Spleen (tissue), 11 donors: ENCODE measurements around the gene KIF5C. TPM values are rescaled to one million over a fixed set of nuclear protein-coding genes. Genes with fewer than 3 reads are reported as not detected.

Source experiments
- DNase-seq: peaks from one replicate; pipeline ENCODE4 v3.0.0-alpha.2; 2020
- H3K27ac ChIP-seq, 8 donors: fragments of 200-600 bp; sonication (generic) in 7 of 8; 1 replicate in 4 of 8; 2 replicates in 4 of 8; pipeline versions ENCODE4 v1.5.0 to v1.8.0; 2016 to 2021; ENCODE audit warnings: inconsistent platforms in 4 of 8, mild to moderate bottlenecking in 4 of 8, moderate library complexity in 1 of 8
- H3K27me3 ChIP-seq, 7 donors: fragments of 200-600 bp; sonication (generic) in 6 of 7; replicated peaks in 1 of 7; 1 replicate in 4 of 7; 2 replicates in 3 of 7; pipeline versions ENCODE4 v1.5.0 to v1.8.0; 2016 to 2021; ENCODE audit warnings: inconsistent platforms in 3 of 7, mild to moderate bottlenecking in 1 of 7
- H3K36me3 ChIP-seq, 6 donors: fragments of 200-600 bp; sonication (generic) in 5 of 6; 1 replicate in 4 of 6; 2 replicates in 2 of 6; pipeline versions ENCODE4 v1.5.0 to v1.8.0; 2016 to 2021; ENCODE audit warnings: inconsistent platforms in 2 of 6
- H3K4me1 ChIP-seq, 6 donors: fragments of 200-600 bp; sonication (generic) in 5 of 6; 1 replicate in 3 of 6; 2 replicates in 3 of 6; pipeline versions ENCODE4 v1.5.0 to v1.8.0; 2016 to 2021; ENCODE audit warnings: inconsistent platforms in 3 of 6
- H3K4me3 ChIP-seq, 8 donors: fragments of 200-600 bp; sonication (generic) in 7 of 8; 1 replicate in 4 of 8; 2 replicates in 4 of 8; pipeline versions ENCODE4 v1.5.0 to v1.8.0; 2016 to 2021; ENCODE audit warnings: inconsistent platforms in 4 of 8, mild to moderate bottlenecking in 4 of 8, moderate library complexity in 2 of 8
- H3K9me3 ChIP-seq, 8 donors: fragments of 200-600 bp; sonication (generic) in 7 of 8; 1 replicate in 4 of 8; 2 replicates in 4 of 8; pipeline versions ENCODE4 v1.5.0 to v1.8.0; 2016 to 2021; ENCODE audit warnings: inconsistent platforms in 4 of 8
- POLR2A ChIP-seq, 3 donors: fragments of 450-650 bp; IDR thresholded peaks; one replicate each; pipeline ENCODE4 v1.5.1; 2017; ENCODE audit warnings: antibody characterized with exemption in 3 of 3, mild to moderate bottlenecking in 1 of 3
- POLR2AphosphoS5 ChIP-seq, 3 donors: sonication (generic); formaldehyde crosslinking; IDR thresholded peaks; one replicate each; pipeline ENCODE4 v1.5.1; 2017; ENCODE audit warnings: antibody characterized with exemption in 3 of 3
- WGBS, 5 donors: extraction: QIAGEN DNeasy Blood & Tissue Kit in 3 of 5; methylation state at CpG; one replicate each; pipeline versions ENCODE4 v1.1.5 to v1.1.7; 2013 to 2018; 5-methylcytosine and 5-hydroxymethylcytosine counted together
- intact Hi-C: fragments of 100-400 bp; cut with DNase I; formaldehyde crosslinking; loops from one replicate; pipeline ENCODE4 v1.15.0; 2023; ENCODE audit warnings: low total_unique reads
- polyA plus RNA-seq, 3 donors: library from polyadenylated mRNA; stranded (reverse); fragments of 200-250 nt; gene quantifications; one replicate each; pipeline ENCODE4 v1.2.1, GENCODE V29; 2013
- total RNA-seq, 7 donors: library from RNA; depleted of rRNA in 3 of 7; stranded (reverse); fragments of >200 nt in 3 of 7; fragmentation: NEBNext Ultra II Directional in 4 of 7; extraction: Animal tissue kit (Norgen Biotek cat#: 25700) in 4 of 7; gene quantifications; one replicate each; pipeline versions ENCODE4 v1.1.0 to v1.2.1, GENCODE V29; 2016 to 2021
- TF ChIP-seq, protein P1 (sequence below), 11 experiments: fragments of 200-600 bp in 7 of 11; fragments of 450-650 bp in 4 of 11; sonication (generic) in 4 of 11; IDR thresholded peaks in 8 of 11; conservative IDR thresholded peaks in 3 of 11; 1 replicate in 7 of 11; 2 replicates in 4 of 11; pipeline versions ENCODE4 v1.4.0 to v1.8.0; 2016 to 2021; ENCODE audit warnings: antibody characterized with exemption in 11 of 11, inconsistent platforms in 4 of 11, mild to moderate bottlenecking in 1 of 11
- donor health status: healthy with polysubstance abuse.
- donor health status: DM: no; HTN: no; CAD: no; lungs with moderate emphysema.
- donor health status: DM: no; HTN: no; CAD: no.
- donor health status: Bipolar disorder and iron deficiency.
- donor health status: healthy.
- donor health status: DM: no; HTN: no; CAD: no.
- donor health status: DM: yes; HTN: yes; CAD: no.

The KIF5C gene
- total and polyA plus RNA-seq, 10 donors, result 0.61 to 8.3 (median 4.3) TPM

DNA sequence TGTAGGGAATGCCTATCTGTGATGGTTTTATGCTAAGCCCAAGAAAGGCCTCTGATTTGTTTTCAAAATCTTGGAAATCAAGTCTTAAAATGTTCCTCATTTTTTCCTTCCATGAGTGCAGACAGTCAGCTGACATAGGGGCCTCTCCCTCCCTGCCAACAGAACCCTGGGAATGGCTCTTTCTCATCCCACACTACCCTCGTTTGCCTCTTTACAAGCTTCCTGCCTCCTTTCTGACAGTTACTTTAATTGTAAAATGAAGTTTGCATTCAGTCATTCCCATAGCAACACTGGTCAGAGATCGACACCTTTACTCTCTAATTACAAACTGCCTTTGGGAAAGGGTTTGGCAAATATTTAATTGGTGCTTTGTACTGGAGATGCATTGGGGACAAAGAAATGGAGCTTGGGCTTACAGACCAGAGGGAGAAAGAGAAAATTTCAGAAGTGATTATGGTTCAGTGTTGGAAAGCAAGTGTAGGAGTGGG, 25.4 kb downstream of the KIF5C start:
- H3K27ac ChIP-seq, result no peak overlapping the region
- H3K4me3 ChIP-seq, result no peak overlapping the region
- no peaks in the 10 kb centered on the region for H3K9me3 ChIP-seq
- no peak for TF ChIP-seq POLR2AphosphoS5 (IDR thresholded peaks at IDR 0.05)
- no peak for TF ChIP-seq POLR2A (IDR thresholded peaks at IDR 0.05)
- TF ChIP-seq, protein P1, sequence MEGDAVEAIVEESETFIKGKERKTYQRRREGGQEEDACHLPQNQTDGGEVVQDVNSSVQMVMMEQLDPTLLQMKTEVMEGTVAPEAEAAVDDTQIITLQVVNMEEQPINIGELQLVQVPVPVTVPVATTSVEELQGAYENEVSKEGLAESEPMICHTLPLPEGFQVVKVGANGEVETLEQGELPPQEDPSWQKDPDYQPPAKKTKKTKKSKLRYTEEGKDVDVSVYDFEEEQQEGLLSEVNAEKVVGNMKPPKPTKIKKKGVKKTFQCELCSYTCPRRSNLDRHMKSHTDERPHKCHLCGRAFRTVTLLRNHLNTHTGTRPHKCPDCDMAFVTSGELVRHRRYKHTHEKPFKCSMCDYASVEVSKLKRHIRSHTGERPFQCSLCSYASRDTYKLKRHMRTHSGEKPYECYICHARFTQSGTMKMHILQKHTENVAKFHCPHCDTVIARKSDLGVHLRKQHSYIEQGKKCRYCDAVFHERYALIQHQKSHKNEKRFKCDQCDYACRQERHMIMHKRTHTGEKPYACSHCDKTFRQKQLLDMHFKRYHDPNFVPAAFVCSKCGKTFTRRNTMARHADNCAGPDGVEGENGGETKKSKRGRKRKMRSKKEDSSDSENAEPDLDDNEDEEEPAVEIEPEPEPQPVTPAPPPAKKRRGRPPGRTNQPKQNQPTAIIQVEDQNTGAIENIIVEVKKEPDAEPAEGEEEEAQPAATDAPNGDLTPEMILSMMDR (IDR thresholded peaks at IDR 0.05 in 8 of 11, conservative IDR thresholded peaks at IDR 0.05 in 3 of 11), result no peak
- peaks cover 0 to 9% (median 0%) of the 10 kb centered on the region in 6 donors for H3K4me1 ChIP-seq
- intact Hi-C loops, result no loop called here
- 65 to 86% (median 67%) methylated on average over 2 of the region's 2 CpGs for WGBS, 5 donors
- no peak for DNase-seq
- peaks cover 0 to 5% (median 0%) of the 10 kb centered on the region in 7 donors for H3K27me3 ChIP-seq
- no peaks in the 10 kb centered on the region for H3K36me3 ChIP-seq

DNA sequence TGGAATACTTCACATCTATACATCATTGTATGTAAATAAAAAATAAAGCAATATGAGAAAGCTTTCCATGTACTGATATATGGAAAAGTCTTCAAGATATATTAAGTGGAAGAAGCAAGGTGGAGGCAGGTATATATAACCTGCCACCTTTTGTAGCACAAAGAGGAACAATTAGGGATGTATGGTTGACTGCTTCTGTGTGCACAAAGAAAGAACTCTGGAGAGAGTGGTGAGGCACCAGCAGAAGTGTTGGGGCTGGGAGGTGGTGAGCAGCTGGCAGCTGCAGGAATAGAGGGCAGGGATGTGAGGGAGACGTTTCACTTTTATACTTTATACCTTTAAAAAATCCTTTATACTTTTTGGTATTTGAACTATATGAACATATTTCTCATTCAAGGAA, 26.1 kb downstream of the KIF5C start:
- no peak overlapping the region for H3K4me3 ChIP-seq
- peaks cover 0 to 9% (median 0%) of the 10 kb centered on the region in 6 donors for H3K4me1 ChIP-seq
- 29 to 48% (median 46%) methylated on average over 1 of the region's 1 CpG for WGBS, 5 donors
- no peaks in the 10 kb centered on the region for H3K9me3 ChIP-seq
- TF ChIP-seq POLR2AphosphoS5 (IDR thresholded peaks at IDR 0.05) (no peak), POLR2A (IDR thresholded peaks at IDR 0.05) (no peak)
- TF ChIP-seq, protein P1 (IDR thresholded peaks at IDR 0.05 in 8 of 11, conservative IDR thresholded peaks at IDR 0.05 in 3 of 11), result no peak
- H3K36me3 ChIP-seq, result no peaks in the 10 kb centered on the region
- DNase-seq, result no peak
- H3K27ac ChIP-seq, result no peak overlapping the region
- intact Hi-C loops, result no loop called here
- no peaks in the 10 kb centered on the region for H3K27me3 ChIP-seq

DNA sequence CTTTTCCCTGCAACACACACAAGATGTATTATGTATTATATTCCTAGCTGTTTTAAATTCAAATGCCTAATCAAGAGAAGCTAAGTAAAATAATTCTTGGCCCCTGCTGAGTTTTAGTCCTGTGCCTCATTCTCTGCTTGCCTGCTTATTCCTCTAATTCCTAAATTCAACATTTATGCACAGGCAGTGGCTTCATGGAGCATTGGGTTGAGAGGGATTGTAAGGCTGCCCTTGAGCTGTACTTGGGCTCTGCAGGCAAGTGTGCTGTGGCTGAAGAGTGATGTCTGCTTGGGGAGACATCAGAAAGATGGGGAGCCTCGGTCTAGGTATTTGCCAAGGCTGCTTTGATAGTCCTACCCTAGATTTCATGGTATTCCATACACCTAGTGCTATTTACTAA, 27.8 kb downstream of the KIF5C start:
- Histone ChIP-seq H3K27me3 (no peaks in the 10 kb centered on the region), H3K36me3 (no peaks in the 10 kb centered on the region), H3K9me3 (peaks cover 0 to 9% (median 0%) of the 10 kb centered on the region in 8 donors), H3K4me3 (no peak overlapping the region), H3K27ac (no peak overlapping the region), H3K4me1 (peaks cover 0 to 9% (median 0%) of the 10 kb centered on the region in 6 donors)
- no peak for DNase-seq
- intact Hi-C loops, result no loop called here
- TF ChIP-seq, protein P1 (IDR thresholded peaks at IDR 0.05 in 8 of 11, conservative IDR thresholded peaks at IDR 0.05 in 3 of 11), result no peak
- TF ChIP-seq POLR2AphosphoS5 (IDR thresholded peaks at IDR 0.05) (no peak), POLR2A (IDR thresholded peaks at IDR 0.05) (no peak)
- 64 to 90% (median 83%) methylated on average over 1 of the region's 1 CpG for WGBS, 5 donors

DNA sequence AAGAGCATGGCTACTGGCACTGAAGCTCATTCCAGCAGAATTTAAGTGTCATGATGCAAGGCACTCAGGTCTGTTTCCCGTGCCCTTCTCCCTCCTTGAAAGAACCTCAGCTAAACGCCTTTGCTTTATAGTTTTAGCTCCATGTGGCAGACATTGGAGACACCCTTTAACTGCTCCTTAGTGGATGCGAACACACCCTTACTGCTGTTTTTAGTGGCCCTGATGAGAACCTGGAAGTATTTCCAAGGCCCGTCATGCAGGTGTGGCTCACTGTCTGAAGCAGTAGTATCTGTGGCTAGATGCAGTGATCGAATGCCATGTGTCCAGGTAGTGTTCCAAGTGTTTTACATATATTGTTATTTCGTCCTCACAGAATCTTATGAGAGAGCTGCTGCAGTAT, 28.3 kb downstream of the KIF5C start:
- no peaks in the 10 kb centered on the region for H3K36me3 ChIP-seq
- H3K4me1 ChIP-seq, result peaks cover 0 to 9% (median 0%) of the 10 kb centered on the region in 6 donors
- TF ChIP-seq POLR2A (IDR thresholded peaks at IDR 0.05) (no peak), POLR2AphosphoS5 (IDR thresholded peaks at IDR 0.05) (no peak)
- TF ChIP-seq, protein P1 (IDR thresholded peaks at IDR 0.05 in 8 of 11, conservative IDR thresholded peaks at IDR 0.05 in 3 of 11), result no peak
- 84 to 94% (median 89%) methylated on average over 6 of the region's 6 CpGs for WGBS, 5 donors
- H3K27me3 ChIP-seq, result no peaks in the 10 kb centered on the region
- no peak overlapping the region for H3K4me3 ChIP-seq
- H3K9me3 ChIP-seq, result peaks cover 0 to 9% (median 0%) of the 10 kb centered on the region in 8 donors
- intact Hi-C loops, result no loop called here
- no peak for DNase-seq
- no peak overlapping the region for H3K27ac ChIP-seq
